HG03571 (cell line): ENCODE results near the gene FBXW8.
A peak's percentile ranks its signal among the peaks of the same experiment; 100 is the strongest.
"Not testable (repeated sequence)": the region's sequence is repeated elsewhere in the genome, so short reads cannot be mapped to it uniquely, and the experiment has no call there.

ENCODE experiments used
- ATAC-seq: cut with Tn5 transposase; IDR thresholded peaks from one replicate; pipeline ENCODE4 v1.9.1; 2021; ENCODE audit not compliant: unreplicated experiment

Gene FBXW8

GRCh38 chr12:117050060-117050459 is 139.3 kb downstream of the FBXW8 start:
- no peak for ATAC-seq

GRCh38 chr12:117051380-117051779 is 140.6 kb downstream of the FBXW8 start:
- ATAC-seq = no peak

GRCh38 chr12:117052386-117053049 is 141.8 kb downstream of the FBXW8 start:
- ATAC-seq = peak; percentile 66

GRCh38 chr12:117053050-117053400 is 142.3 kb downstream of the FBXW8 start:
- ATAC-seq = no peak

- no peak for ATAC-seq
These were observed 142.9 kb downstream of the FBXW8 start for GRCh38 chr12:117053597-117054201.

GRCh38 chr12:117054279-117054678 is 143.5 kb downstream of the FBXW8 start:
- no peak for ATAC-seq

GRCh38 chr12:117057626-117058025 is 146.9 kb downstream of the FBXW8 start:
- not testable (repeated sequence) for ATAC-seq

- no peak for ATAC-seq
These were observed 147.8 kb downstream of the FBXW8 start for GRCh38 chr12:117058442-117059072.

GRCh38 chr12:117059156-117059555 is 148.4 kb downstream of the FBXW8 start:
- ATAC-seq = no peak

GRCh38 chr12:117060246-117060928 is 149.6 kb downstream of the FBXW8 start:
- ATAC-seq = no peak

- ATAC-seq = no peak
These were observed 150.2 kb downstream of the FBXW8 start for GRCh38 chr12:117060929-117061305.

GRCh38 chr12:117061555-117062079 is 150.9 kb downstream of the FBXW8 start:
- no peak for ATAC-seq

- ATAC-seq = peak; percentile 73
These were observed 152.6 kb downstream of the FBXW8 start for GRCh38 chr12:117063162-117063911.

GRCh38 chr12:117064049-117064448 is 153.3 kb downstream of the FBXW8 start:
- no peak for ATAC-seq

GRCh38 chr12:117064596-117064995 is 153.8 kb downstream of the FBXW8 start:
- ATAC-seq = no peak

- ATAC-seq = no peak
These were observed 156.3 kb downstream of the FBXW8 start for GRCh38 chr12:117067016-117067415.

GRCh38 chr12:117067638-117068037 is 156.9 kb downstream of the FBXW8 start:
- ATAC-seq = no peak

- no peak for ATAC-seq
These were observed 157.7 kb downstream of the FBXW8 start for GRCh38 chr12:117068492-117068891.

GRCh38 chr12:117069101-117069797 is 158.5 kb downstream of the FBXW8 start:
- no peak for ATAC-seq
